SK-N-MC (cell line): ENCODE data around the gene TMEM45A.

Experiments used
- DNase-seq: peaks from one replicate; pipeline ENCODE4 v3.0.0-alpha.2; 2011; ENCODE audit warnings: low read depth, low spot score
- H3K27ac ChIP-seq: fragments of 200-600 bp; sonication (generic); 2 replicates; pipeline ENCODE4 v1.5.1; 2016; ENCODE audit warnings: mixed run types
- H3K36me3 ChIP-seq: fragments of 200-600 bp; sonication (generic); 2 replicates; pipeline ENCODE4 v1.6.1; 2017; ENCODE audit warnings: antibody characterized with exemption, low read length, mixed read lengths; ENCODE audit not compliant: insufficient read depth
- H3K4me3 ChIP-seq: fragments of 200-600 bp; sonication (generic); 2 replicates; pipeline ENCODE4 v1.5.1; 2016
- H3K9ac ChIP-seq: fragments of 200-600 bp; sonication (generic); 2 replicates; pipeline ENCODE4 v1.8.0; 2017; ENCODE audit warnings: mixed run types, mixed read lengths; ENCODE audit not compliant: insufficient read length
- H3K9me3 ChIP-seq: fragments of 200-600 bp; sonication (generic); 2 replicates; pipeline ENCODE4 v1.6.1; 2017; ENCODE audit warnings: low read depth, mild to moderate bottlenecking, antibody characterized with exemption, low read length, moderate library complexity, mixed read lengths
- EZH2 ChIP-seq: fragments of 200-600 bp; sonication (generic); IDR thresholded peaks from one replicate; pipeline ENCODE4 v1.6.1; 2017; ENCODE audit warnings: antibody characterized with exemption
- FOXP2 ChIP-seq: optimal IDR thresholded peaks from 2 replicates; pipeline ENCODE3; 2011; ENCODE audit warnings: mild to moderate bottlenecking, moderate library complexity; ENCODE audit not compliant: insufficient read depth; ENCODE audit errors: extremely low read length, control extremely low read depth
- POLR2AphosphoS5 ChIP-seq: IDR thresholded peaks from 2 replicates; pipeline ENCODE4 v1.6.1; 2012; ENCODE audit warnings: mild to moderate bottlenecking, low read depth, low read length, borderline replicate concordance

Gene TMEM45A

GRCh38 chr3:100614941-100615340 lies 122.5 kb downstream of the TMEM45A start:
- DNase-seq, result no peak
- no peak overlapping the region for H3K4me3 ChIP-seq
- no peaks in the 10 kb centered on the region for H3K36me3 ChIP-seq
- no peak overlapping the region for H3K9ac ChIP-seq
- H3K27ac ChIP-seq, result peak overlapping the region; percentile 99
- no peaks in the 10 kb centered on the region for H3K9me3 ChIP-seq
- TF ChIP-seq EZH2 (no peak), FOXP2 (no peak), POLR2AphosphoS5 (no peak)

- no peak overlapping the region for H3K4me3 ChIP-seq
- no peaks in the 10 kb centered on the region for H3K36me3 ChIP-seq
- no peak for DNase-seq
- H3K27ac ChIP-seq, result peak overlapping the region; percentile 99
- TF ChIP-seq FOXP2 (no peak), POLR2AphosphoS5 (no peak), EZH2 (no peak)
- no peak overlapping the region for H3K9ac ChIP-seq
- H3K9me3 ChIP-seq, result no peaks in the 10 kb centered on the region
Observed at GRCh38 chr3:100615684-100616083, 123.3 kb downstream of the TMEM45A start.

GRCh38 chr3:100621251-100621650 lies 128.8 kb downstream of the TMEM45A start:
- Histone ChIP-seq H3K36me3 (no peaks in the 10 kb centered on the region), H3K4me3 (no peak overlapping the region), H3K27ac (peak overlapping the region; percentile 22; the same call in 1 of the 2 replicates), H3K9me3 (0 out of 2 replicates have a peak, but pooled peaks cover 4% of the 10 kb centered on the region), H3K9ac (no peak overlapping the region)
- TF ChIP-seq EZH2, result no peak
- TF ChIP-seq FOXP2, result no peak
- no peak for TF ChIP-seq POLR2AphosphoS5
- DNase-seq, result no peak
